Measurements from ENCODE around the gene ZNF629. TPM values are rescaled to one million over a fixed set of nuclear protein-coding genes. Genes with fewer than 3 reads are reported as not detected.

ZNF629 gene
- total RNA-seq, 4 donors from 2014 or later, result 5.0 to 11.4 (median 6.2) TPM

DNA sequence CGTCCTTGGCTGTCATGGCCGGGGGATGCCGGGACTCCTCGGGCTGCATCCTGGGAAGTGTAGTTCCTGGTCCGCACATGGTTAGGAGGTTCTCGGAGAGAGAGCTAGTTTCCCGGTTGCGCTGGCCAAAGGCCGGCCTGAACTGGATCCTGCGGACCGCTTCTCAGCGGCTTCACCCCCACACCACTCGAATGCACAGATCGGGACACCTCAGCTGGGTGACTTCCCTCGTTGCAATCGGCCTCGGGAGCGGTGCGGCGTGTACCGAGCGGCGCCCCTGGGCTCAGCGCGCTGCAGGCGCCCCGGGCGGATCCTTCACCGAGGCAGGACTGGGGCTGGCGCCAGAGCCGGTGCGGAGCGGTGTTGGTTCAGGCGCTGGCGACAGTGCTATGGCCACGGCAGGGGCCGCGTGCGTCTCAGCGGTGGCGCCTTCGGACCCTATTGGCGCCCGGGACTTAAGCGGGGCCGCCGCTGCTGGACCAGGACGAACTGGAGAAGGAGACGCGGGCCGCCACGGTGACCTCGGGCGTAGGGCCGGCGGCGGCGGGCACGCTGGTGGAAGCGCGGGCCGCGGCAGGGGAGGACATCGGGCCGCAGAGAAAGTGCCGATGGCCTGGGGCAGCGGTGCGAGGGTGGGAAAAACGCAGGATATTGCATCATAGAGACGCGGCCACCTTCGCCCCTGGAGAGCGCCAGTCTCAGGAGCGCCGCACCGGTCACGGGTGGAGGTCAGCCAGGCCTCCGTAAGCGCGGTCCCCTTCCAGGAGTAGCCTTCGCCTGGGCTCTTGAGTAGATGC is 11.4 kb downstream of the ZNF629 start:
- 1% methylated on average over 13 of the region's 81 CpGs; no CpG with 5 or more reads in 1 of the 2 donors for WGBS, 2 donors
- no peak for DNase-seq
- Histone ChIP-seq H3K4me3 (peak overlapping the region; percentile 71 to 81 (median 76)), H3K27ac (peak overlapping the region; percentile 84 to 89 (median 84)), H3K36me3 (peaks cover 18 to 42% (median 32%) of the 10 kb centered on the region in 3 donors), H3K4me1 (peaks cover 14 to 47% (median 23%) of the 10 kb centered on the region in 3 donors), H3K9me3 (no peaks in the 10 kb centered on the region), H3K27me3 (no peaks in the 10 kb centered on the region)
- intact Hi-C loops (cut with DNase I), result no loop called here
- TF ChIP-seq, protein P1, sequence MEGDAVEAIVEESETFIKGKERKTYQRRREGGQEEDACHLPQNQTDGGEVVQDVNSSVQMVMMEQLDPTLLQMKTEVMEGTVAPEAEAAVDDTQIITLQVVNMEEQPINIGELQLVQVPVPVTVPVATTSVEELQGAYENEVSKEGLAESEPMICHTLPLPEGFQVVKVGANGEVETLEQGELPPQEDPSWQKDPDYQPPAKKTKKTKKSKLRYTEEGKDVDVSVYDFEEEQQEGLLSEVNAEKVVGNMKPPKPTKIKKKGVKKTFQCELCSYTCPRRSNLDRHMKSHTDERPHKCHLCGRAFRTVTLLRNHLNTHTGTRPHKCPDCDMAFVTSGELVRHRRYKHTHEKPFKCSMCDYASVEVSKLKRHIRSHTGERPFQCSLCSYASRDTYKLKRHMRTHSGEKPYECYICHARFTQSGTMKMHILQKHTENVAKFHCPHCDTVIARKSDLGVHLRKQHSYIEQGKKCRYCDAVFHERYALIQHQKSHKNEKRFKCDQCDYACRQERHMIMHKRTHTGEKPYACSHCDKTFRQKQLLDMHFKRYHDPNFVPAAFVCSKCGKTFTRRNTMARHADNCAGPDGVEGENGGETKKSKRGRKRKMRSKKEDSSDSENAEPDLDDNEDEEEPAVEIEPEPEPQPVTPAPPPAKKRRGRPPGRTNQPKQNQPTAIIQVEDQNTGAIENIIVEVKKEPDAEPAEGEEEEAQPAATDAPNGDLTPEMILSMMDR (IDR thresholded peaks at IDR 0.05), result no peak
- peak in 1 of 4 donors; percentile 39 for TF ChIP-seq POLR2A (IDR thresholded peaks at IDR 0.05)

DNA sequence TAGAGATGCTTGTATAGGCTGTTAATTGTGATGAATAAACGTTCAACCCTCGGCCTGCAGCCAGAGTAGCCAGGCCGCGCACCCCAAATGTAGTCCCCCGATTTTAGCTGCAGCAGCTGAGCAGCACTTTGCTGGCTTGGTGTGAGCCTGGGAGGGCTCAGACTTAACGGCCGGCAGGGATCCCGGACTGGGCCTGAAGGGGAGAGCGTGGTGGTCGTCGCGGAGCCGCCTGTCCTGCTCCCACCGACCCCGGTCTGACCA is 11.9 kb downstream of the ZNF629 start:
- Histone ChIP-seq H3K4me3 (peak overlapping the region; percentile 71 to 81 (median 76)), H3K4me1 (peaks cover 14 to 47% (median 23%) of the 10 kb centered on the region in 3 donors), H3K36me3 (peaks cover 23 to 47% (median 32%) of the 10 kb centered on the region in 3 donors), H3K27ac (peak overlapping the region; percentile 84 to 89 (median 84)), H3K9me3 (no peaks in the 10 kb centered on the region), H3K27me3 (no peaks in the 10 kb centered on the region)
- WGBS, 2 donors, result no CpG with 5 or more reads among the region's 15 CpGs
- TF ChIP-seq, protein P1 (IDR thresholded peaks at IDR 0.05), result no peak
- no peak for TF ChIP-seq POLR2A (IDR thresholded peaks at IDR 0.05)
- intact Hi-C loops (cut with DNase I), result no loop called here
- no peak for DNase-seq

DNA sequence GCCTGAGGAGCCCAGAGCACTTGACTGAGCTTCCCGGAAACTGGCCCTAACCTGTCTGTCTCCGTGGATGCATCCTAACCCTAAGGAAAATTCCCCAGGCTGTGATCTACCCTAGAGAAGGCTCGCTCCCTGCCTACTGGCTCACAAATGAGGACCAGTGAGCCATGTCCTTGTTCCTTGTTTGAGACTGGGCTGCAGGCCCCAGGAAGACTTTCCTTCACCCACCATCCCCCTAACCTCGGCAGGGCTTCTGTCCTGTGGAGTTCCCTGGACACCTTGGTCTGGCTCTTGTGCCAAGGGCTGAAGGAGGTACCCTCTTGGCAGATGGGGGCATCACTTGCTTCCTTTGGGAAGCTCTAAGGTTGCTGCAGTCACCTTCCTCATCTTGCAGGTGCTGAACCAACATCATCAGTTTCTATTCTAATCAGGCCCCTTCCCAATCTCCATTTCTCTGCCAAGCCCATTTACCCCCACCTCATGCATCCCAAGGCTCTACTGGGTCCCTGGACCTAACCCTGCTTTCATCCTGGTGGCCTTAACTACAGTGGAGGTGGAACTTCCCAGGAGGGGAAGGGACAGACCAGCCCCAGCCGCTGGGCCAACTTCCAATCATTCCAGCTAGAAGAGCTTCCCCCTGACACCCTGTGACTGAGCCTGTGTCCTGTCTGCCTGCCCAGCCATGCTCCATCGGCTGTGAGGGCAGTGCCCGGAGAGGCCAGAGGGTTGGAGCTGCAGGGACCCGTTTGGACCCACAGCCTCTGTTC is 12.5 kb downstream of the ZNF629 start:
- H3K4me1 ChIP-seq, result peaks cover 14 to 47% (median 23%) of the 10 kb centered on the region in 3 donors
- H3K27ac ChIP-seq, result peak overlapping the region; percentile 84 to 89 (median 84)
- H3K36me3 ChIP-seq, result peaks cover 28 to 52% (median 32%) of the 10 kb centered on the region in 3 donors
- no peak for DNase-seq
- no peaks in the 10 kb centered on the region for H3K9me3 ChIP-seq
- WGBS, 2 donors, result 14 to 40% methylated on average over 1 to 2 of the region's 8 CpGs
- no peak for TF ChIP-seq POLR2A (IDR thresholded peaks at IDR 0.05)
- TF ChIP-seq, protein P1 (IDR thresholded peaks at IDR 0.05), result no peak
- H3K27me3 ChIP-seq, result no peaks in the 10 kb centered on the region
- intact Hi-C loops (cut with DNase I), result no loop called here
- peak overlapping the region; percentile 71 to 81 (median 76) for H3K4me3 ChIP-seq

DNA sequence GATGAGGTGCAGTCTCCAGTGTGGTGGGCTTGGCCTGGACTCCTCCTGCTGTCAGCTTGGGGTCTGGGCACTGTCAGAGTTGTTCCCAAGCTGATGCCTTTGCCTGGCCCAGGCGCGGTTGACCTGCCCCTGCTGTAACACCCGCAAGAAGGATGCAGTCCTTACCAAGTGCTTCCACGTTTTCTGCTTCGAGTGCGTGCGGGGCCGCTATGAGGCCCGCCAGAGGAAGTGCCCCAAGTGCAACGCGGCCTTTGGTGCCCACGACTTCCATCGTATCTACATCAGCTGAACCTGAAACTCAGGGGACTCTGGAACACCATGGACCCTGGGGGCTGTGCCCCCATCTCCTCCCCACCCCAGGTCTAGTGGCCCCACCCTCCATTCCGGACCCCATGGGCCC is 13.2 kb downstream of the ZNF629 start:
- Histone ChIP-seq H3K27me3 (no peaks in the 10 kb centered on the region), H3K4me1 (peaks cover 14 to 46% (median 23%) of the 10 kb centered on the region in 3 donors), H3K4me3 (no peak overlapping the region), H3K9me3 (no peaks in the 10 kb centered on the region), H3K27ac (no peak overlapping the region), H3K36me3 (peaks cover 35 to 59% (median 39%) of the 10 kb centered on the region in 3 donors)
- intact Hi-C loops (cut with DNase I), result no loop called here
- TF ChIP-seq POLR2A (IDR thresholded peaks at IDR 0.05), result no peak
- TF ChIP-seq, protein P1 (IDR thresholded peaks at IDR 0.05), result no peak
- no peak for DNase-seq
- WGBS, 2 donors, result 85 to 92% methylated on average over 11 to 13 of the region's 14 CpGs

DNA sequence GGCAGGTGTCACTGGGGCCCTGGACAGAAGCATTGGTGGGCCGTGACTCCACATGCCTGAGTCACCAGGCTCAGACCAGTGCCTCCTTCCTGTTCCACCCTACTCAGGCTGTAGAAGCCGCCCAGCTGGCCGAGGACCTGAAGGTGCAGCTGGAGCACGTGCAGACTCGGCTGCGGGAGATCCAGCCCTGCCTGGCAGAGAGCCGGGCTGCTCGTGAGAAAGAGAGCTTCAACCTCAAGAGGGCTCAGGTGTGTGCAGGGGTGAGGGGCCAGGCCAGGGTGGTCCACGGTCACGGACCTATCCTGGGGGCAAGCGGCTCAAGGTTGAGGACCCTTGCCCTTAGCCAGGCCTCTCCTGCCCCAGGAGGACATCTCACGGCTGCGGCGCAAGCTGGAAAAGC is 15.3 kb downstream of the ZNF629 start:
- intact Hi-C loops (cut with DNase I), result no loop called here
- Histone ChIP-seq H3K27me3 (no peaks in the 10 kb centered on the region), H3K27ac (no peak overlapping the region), H3K4me3 (no peak overlapping the region), H3K36me3 (peaks cover 52 to 80% (median 53%) of the 10 kb centered on the region in 3 donors), H3K4me1 (peaks cover 13 to 25% (median 20%) of the 10 kb centered on the region in 3 donors), H3K9me3 (no peaks in the 10 kb centered on the region)
- 64 to 85% methylated on average over 4 to 11 of the region's 14 CpGs for WGBS, 2 donors
- no peak for DNase-seq
- no peak for TF ChIP-seq POLR2A (IDR thresholded peaks at IDR 0.05)
- TF ChIP-seq, protein P1 (IDR thresholded peaks at IDR 0.05), result no peak
